Fibroblast of villous mesenchyme (primary cell): ENCODE data around the gene CCDC194. TPM values are rescaled to one million over a fixed set of nuclear protein-coding genes. Genes with fewer than 3 reads are reported as not detected.

Experiments used
- DNase-seq: peaks from one replicate; pipeline ENCODE4 v3.0.0-alpha.2; 2010; ENCODE audit warnings: low read depth
- H3K4me3 ChIP-seq: 2 replicates; pipeline ENCODE4 v1.5.1; 2011; ENCODE audit warnings: low read depth, mild to moderate bottlenecking, low read length
- CTCF ChIP-seq: IDR thresholded peaks from 2 replicates; pipeline ENCODE4 v1.5.1; 2012; ENCODE audit warnings: low read depth, mild to moderate bottlenecking, low read length; ENCODE audit not compliant: insufficient read depth
- total RNA-seq: library from RNA; depleted of rRNA; stranded (reverse); fragments of >200 nt; gene quantifications from 2 replicates; pipeline ENCODE4 v1.2.3, GENCODE V29; 2012

Gene CCDC194
- total RNA-seq, 1 donor, result not detected

DNA sequence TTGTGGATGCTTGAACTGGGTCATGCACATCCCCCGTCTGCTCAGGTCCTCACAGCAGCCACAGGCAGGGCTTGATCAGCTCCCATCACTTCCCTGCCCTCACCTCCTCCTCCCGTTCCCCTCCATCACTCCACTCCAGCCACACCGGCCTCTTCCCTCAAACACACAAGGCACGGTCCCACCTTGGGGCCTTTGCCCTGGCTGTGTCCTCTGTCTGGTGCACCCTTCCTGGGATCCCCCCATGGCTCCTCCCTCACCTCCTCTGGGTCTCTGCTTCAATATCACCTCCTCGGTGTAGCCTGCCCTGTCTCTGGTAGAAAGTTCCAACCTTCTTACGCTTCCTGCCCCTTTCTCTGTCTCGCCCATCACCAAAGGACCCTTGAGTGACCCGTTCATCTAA is 40.6 kb downstream of the CCDC194 start:
- no peak for TF ChIP-seq CTCF
- DNase-seq, result no peak
- no peak overlapping the region for H3K4me3 ChIP-seq

GRCh38 chr19:17352608-17353280 is 41.3 kb downstream of the CCDC194 start:
- H3K4me3 ChIP-seq, result no peak overlapping the region
- DNase-seq, result no peak
- TF ChIP-seq CTCF, result no peak

DNA sequence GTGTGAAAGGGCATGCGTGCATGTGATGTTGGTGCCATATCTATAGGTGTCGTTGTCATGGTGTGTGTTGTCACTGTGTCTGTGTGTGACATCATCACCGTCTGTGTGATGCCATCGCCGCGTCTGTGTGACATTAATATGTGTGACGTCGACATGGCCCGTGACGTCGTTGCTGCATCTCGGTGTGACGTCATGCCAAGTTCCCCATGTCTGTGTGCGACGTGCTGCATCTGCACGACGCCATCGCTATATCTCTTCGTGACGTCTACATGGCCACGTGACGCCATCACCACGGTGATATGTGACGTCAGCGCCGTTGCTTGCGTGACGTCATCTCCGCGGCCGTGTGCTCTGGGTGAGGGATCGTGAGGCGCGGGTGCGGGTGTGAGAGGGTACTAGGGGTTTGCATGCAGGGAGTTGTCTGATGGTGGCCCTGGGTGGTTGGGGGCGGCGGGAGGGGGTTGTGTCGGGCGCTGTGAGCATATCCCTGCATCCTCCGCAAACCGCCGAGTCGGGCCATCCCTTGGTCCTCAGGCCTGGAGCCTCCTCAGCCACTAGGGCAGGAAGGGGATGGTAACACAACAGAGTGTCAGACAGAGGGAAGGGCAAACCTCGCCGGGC is 42.1 kb downstream of the CCDC194 start:
- DNase-seq, result no peak
- no peak for TF ChIP-seq CTCF
- no peak overlapping the region for H3K4me3 ChIP-seq

DNA sequence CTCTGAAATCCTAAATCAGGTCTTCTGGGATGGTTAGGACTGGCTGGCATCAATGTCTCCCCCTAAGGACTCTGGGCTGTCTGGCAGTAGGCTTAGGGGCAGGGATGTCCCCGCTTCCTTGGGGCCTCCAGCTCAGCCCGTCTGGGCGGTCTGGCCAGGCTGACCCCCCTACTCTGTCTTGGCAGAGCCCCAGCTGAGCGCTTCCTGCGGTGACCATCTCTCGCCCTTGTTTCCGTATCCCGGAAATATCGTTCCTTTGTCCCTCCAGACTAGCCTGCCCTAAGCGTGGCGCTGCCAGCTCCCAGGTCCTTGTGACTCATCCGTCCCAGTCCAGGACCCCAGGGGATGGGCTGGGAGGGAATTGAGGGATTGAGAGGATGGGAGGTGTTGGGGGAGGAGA is 45.3 kb downstream of the CCDC194 start:
- peak overlapping the region; percentile 29 for H3K4me3 ChIP-seq
- DNase-seq, result no peak
- TF ChIP-seq CTCF, result no peak

GRCh38 chr19:17347877-17348276 is 46.1 kb downstream of the CCDC194 start:
- TF ChIP-seq CTCF, result no peak
- no peak for DNase-seq
- no peak overlapping the region for H3K4me3 ChIP-seq

DNA sequence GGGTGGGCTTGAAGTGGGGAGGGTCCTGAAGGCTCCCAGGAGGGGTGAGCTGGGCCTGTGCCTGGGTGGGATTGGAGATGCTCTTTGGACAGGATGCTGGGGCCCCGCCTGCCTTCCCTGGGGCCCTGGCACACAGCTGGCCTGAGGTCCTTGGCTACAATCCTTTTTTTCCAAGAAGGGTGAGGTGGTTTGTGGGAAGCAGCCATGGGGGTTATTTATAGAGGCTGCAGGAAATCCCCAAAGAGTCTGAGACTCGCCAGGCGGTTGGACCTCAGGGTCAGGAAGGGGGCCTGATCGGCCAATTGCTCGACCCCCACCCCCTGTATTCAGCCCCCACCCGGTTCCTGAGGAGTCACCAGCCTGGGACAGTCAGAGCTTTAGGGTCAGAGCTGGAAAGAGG is 46.6 kb downstream of the CCDC194 start:
- H3K4me3 ChIP-seq, result no peak overlapping the region
- no peak for DNase-seq
- no peak for TF ChIP-seq CTCF
